SK-N-MC (cell line): ENCODE data around the gene SATB2.

Experiments
- DNase-seq: peaks from one replicate; pipeline ENCODE4 v3.0.0-alpha.2; 2011; ENCODE audit warnings: low read depth, low spot score
- H3K27ac ChIP-seq: fragments of 200-600 bp; sonication (generic); 2 replicates; pipeline ENCODE4 v1.5.1; 2016; ENCODE audit warnings: mixed run types
- H3K36me3 ChIP-seq: fragments of 200-600 bp; sonication (generic); 2 replicates; pipeline ENCODE4 v1.6.1; 2017; ENCODE audit warnings: antibody characterized with exemption, low read length, mixed read lengths; ENCODE audit not compliant: insufficient read depth
- H3K4me3 ChIP-seq: fragments of 200-600 bp; sonication (generic); 2 replicates; pipeline ENCODE4 v1.5.1; 2016
- H3K9ac ChIP-seq: fragments of 200-600 bp; sonication (generic); 2 replicates; pipeline ENCODE4 v1.8.0; 2017; ENCODE audit warnings: mixed run types, mixed read lengths; ENCODE audit not compliant: insufficient read length
- H3K9me3 ChIP-seq: fragments of 200-600 bp; sonication (generic); 2 replicates; pipeline ENCODE4 v1.6.1; 2017; ENCODE audit warnings: low read depth, mild to moderate bottlenecking, antibody characterized with exemption, low read length, moderate library complexity, mixed read lengths
- EZH2 ChIP-seq: fragments of 200-600 bp; sonication (generic); IDR thresholded peaks from one replicate; pipeline ENCODE4 v1.6.1; 2017; ENCODE audit warnings: antibody characterized with exemption
- FOXP2 ChIP-seq: optimal IDR thresholded peaks from 2 replicates; pipeline ENCODE3; 2011; ENCODE audit warnings: mild to moderate bottlenecking, moderate library complexity; ENCODE audit not compliant: insufficient read depth; ENCODE audit errors: extremely low read length, control extremely low read depth
- POLR2AphosphoS5 ChIP-seq: IDR thresholded peaks from 2 replicates; pipeline ENCODE4 v1.6.1; 2012; ENCODE audit warnings: mild to moderate bottlenecking, low read depth, low read length, borderline replicate concordance

The SATB2 gene

GRCh38 chr2:199223791-199224190 lies 233.9 kb downstream of the SATB2 start:
- TF ChIP-seq EZH2 (no peak), POLR2AphosphoS5 (no peak), FOXP2 (no peak)
- H3K27ac ChIP-seq = no peak overlapping the region
- H3K36me3 ChIP-seq = no peaks in the 10 kb centered on the region
- no peak for DNase-seq
- H3K4me3 ChIP-seq = no peak overlapping the region
- no peak overlapping the region for H3K9ac ChIP-seq
- no peaks in the 10 kb centered on the region for H3K9me3 ChIP-seq

DNA sequence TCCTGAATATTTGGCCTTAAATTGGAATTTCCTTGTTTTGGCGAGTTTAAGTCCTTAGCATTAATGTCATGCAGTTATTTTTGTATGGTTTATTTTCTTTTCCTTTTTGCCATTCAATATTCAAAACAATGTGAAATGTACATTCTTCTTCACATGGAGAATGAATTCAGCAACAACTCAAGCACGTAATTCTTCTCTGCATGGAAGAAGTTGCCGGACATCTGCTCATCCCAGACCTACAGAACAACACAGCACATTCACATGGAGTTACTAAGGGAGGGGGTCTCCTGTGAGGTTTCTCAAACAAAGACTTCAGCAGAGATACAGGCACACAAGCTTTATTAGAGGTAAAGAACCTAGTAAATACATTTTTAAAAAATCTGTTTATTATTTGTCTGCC lies 236.8 kb downstream of the SATB2 start:
- Histone ChIP-seq H3K27ac (no peak overlapping the region), H3K9ac (no peak overlapping the region), H3K36me3 (no peaks in the 10 kb centered on the region), H3K4me3 (no peak overlapping the region), H3K9me3 (no peaks in the 10 kb centered on the region)
- no peak for DNase-seq
- no peak for TF ChIP-seq POLR2AphosphoS5

DNA sequence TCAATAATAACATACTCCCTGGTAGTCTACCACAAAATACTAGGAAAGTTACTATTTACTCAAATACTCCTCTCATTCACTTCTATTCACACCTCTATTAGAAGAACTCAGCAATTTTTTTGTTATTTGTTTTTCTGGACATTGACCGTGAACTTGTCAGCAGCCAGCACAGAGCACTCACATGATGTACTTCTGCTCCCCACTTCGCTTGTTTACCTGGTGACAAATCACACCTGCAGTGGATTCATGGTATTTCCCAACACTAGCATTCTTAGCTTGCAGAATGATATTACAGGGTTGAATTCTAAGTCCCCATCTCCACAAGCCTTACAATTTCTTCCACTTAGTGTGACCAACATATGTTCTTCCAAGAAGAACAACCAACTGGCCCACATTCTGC lies 238.2 kb downstream of the SATB2 start:
- TF ChIP-seq EZH2 (no peak), FOXP2 (no peak), POLR2AphosphoS5 (no peak)
- no peak overlapping the region for H3K9ac ChIP-seq
- no peak for DNase-seq

More for the DNA sequence above, 238.2 kb downstream of the SATB2 start:
- no peak overlapping the region for H3K4me3 ChIP-seq
- H3K27ac ChIP-seq = no peak overlapping the region
- no peaks in the 10 kb centered on the region for H3K36me3 ChIP-seq
- no peaks in the 10 kb centered on the region for H3K9me3 ChIP-seq
